ENCODE measurements around the gene CMBL.
A peak's percentile ranks its signal among the peaks of the same experiment; 100 is the strongest.
"Not testable (repeated sequence)": the region's sequence is repeated elsewhere in the genome, so short reads cannot be mapped to it uniquely, and the experiment has no call there.

CMBL gene

GRCh38 chr5:10289353-10289752 is 18.3 kb downstream of the CMBL start:
- ChIA-PET CTCF (interaction anchor here (0.6 kb wide), 1 partner anchor 69 kb away, joined by 3 read pairs; no protein-coding TSS in a partner anchor), POLR2A (interaction anchor here (1.1 kb wide), 1 partner anchor 64 kb away, joined by 4 read pairs; the partner anchor contains the start of gene MARCHF6)
- TF ChIP-seq L3MBTL2 (conservative IDR thresholded peaks at IDR 0.05), result no peak
- no peak for TF ChIP-seq NFRKB (IDR thresholded peaks at IDR 0.05)
- TF ChIP-seq TARDBP (IDR thresholded peaks at IDR 0.05), result no peak
- TF ChIP-seq BHLHE40 (IDR thresholded peaks at IDR 0.05; ENCODE audit: borderline replicate concordance), result no peak
- TF ChIP-seq ARNT (IDR thresholded peaks at IDR 0.05), result no peak
- TF ChIP-seq PKNOX1 (IDR thresholded peaks at IDR 0.05), result no peak
- no peak for DNase-seq (ENCODE audit: extremely low spot score)

- ChIA-PET POLR2A (interaction anchor here (1.1 kb wide), 2 partner anchors 65 kb away, joined by 4 read pairs; partner anchors contain the start of gene MARCHF6), CTCF (interaction anchor here (0.6 kb wide), 1 partner anchor 70 kb away, joined by 3 read pairs; no protein-coding TSS in a partner anchor)
- DNase-seq (ENCODE audit: extremely low spot score), result peak; percentile 39
- no peak for TF ChIP-seq FOXM1 (IDR thresholded peaks at IDR 0.05; ENCODE audit: borderline replicate concordance)
- TF ChIP-seq BHLHE40 (IDR thresholded peaks at IDR 0.05; ENCODE audit: borderline replicate concordance), result no peak
- TF ChIP-seq SP1 (IDR thresholded peaks at IDR 0.05), result no peak
- no peak for TF ChIP-seq SUZ12 (IDR thresholded peaks at IDR 0.05)
- no peak for TF ChIP-seq L3MBTL2 (conservative IDR thresholded peaks at IDR 0.05)
- TF ChIP-seq CTBP1 (IDR thresholded peaks at IDR 0.05; ENCODE audit: borderline replicate concordance), result no peak
- TF ChIP-seq HDGF (IDR thresholded peaks at IDR 0.05; ENCODE audit: borderline replicate concordance), result no peak
- no peak for TF ChIP-seq FOXK2 (IDR thresholded peaks at IDR 0.05)
- no peak for TF ChIP-seq ELF4 (IDR thresholded peaks at IDR 0.05)
- no peak for TF ChIP-seq ARNT (IDR thresholded peaks at IDR 0.05)
- TF ChIP-seq NFRKB (IDR thresholded peaks at IDR 0.05), result no peak
Observed at GRCh38 chr5:10288592-10289219, 19.0 kb downstream of the CMBL start.

- DNase-seq (ENCODE audit: extremely low spot score), result no peak
- TF ChIP-seq TARDBP (IDR thresholded peaks at IDR 0.05) (no peak), ZNF384 (IDR thresholded peaks at IDR 0.05) (no peak), SUZ12 (IDR thresholded peaks at IDR 0.05) (no peak), BHLHE40 (IDR thresholded peaks at IDR 0.05; ENCODE audit: borderline replicate concordance) (no peak), ELF4 (IDR thresholded peaks at IDR 0.05) (no peak)
- POLR2A ChIA-PET, result no interaction called here
- CTCF ChIA-PET, result no interaction called here
Observed at GRCh38 chr5:10286862-10287227, 20.9 kb downstream of the CMBL start.

- POLR2A ChIA-PET, result no interaction called here
- CTCF ChIA-PET, result no interaction called here
- no peak for DNase-seq (ENCODE audit: extremely low spot score)
- TF ChIP-seq LEF1 (IDR thresholded peaks at IDR 0.05; ENCODE audit: borderline replicate concordance), result no peak
- no peak for TF ChIP-seq CTBP1 (IDR thresholded peaks at IDR 0.05; ENCODE audit: borderline replicate concordance)
- no peak for TF ChIP-seq FOXA1 (IDR thresholded peaks at IDR 0.05)
- no peak for TF ChIP-seq PKNOX1 (IDR thresholded peaks at IDR 0.05)
- no peak for TF ChIP-seq SUZ12 (IDR thresholded peaks at IDR 0.05)
- TF ChIP-seq HDGF (IDR thresholded peaks at IDR 0.05; ENCODE audit: borderline replicate concordance), result no peak
- no peak for TF ChIP-seq ARNT (IDR thresholded peaks at IDR 0.05)
- no peak for TF ChIP-seq L3MBTL2 (conservative IDR thresholded peaks at IDR 0.05)
- no peak for TF ChIP-seq FOXM1 (IDR thresholded peaks at IDR 0.05; ENCODE audit: borderline replicate concordance)
- TF ChIP-seq BHLHE40 (IDR thresholded peaks at IDR 0.05; ENCODE audit: borderline replicate concordance), result no peak
- TF ChIP-seq TARDBP (IDR thresholded peaks at IDR 0.05), result no peak
- TF ChIP-seq NFRKB (IDR thresholded peaks at IDR 0.05), result no peak
- TF ChIP-seq SP1 (IDR thresholded peaks at IDR 0.05), result no peak
- no peak for TF ChIP-seq FOXK2 (IDR thresholded peaks at IDR 0.05)
- TF ChIP-seq ELF4 (IDR thresholded peaks at IDR 0.05), result no peak
- TF ChIP-seq ZNF384 (IDR thresholded peaks at IDR 0.05), result no peak
Observed at GRCh38 chr5:10286162-10286861, 21.4 kb downstream of the CMBL start.

GRCh38 chr5:10285362-10285761 is 22.3 kb downstream of the CMBL start:
- CTCF ChIA-PET; DNase-seq (ENCODE audit: extremely low spot score); POLR2A ChIA-PET: not testable (repeated sequence)

- CTCF ChIA-PET, result interaction anchor here (0.8 to 1.7 kb wide), 19 partner anchors 8 to 160 kb away, joined by 3 to 12 read pairs (median 4); partner anchors contain the start of genes MARCHF6 and ROPN1L
- DNase-seq (ENCODE audit: extremely low spot score), result peak; percentile 82
- POLR2A ChIA-PET, result interaction anchor here (1.0 to 1.4 kb wide), 2 partner anchors 70 to 73 kb away, joined by 4 to 13 read pairs; partner anchors contain the start of gene MARCHF6
- no peak for TF ChIP-seq CTBP1 (IDR thresholded peaks at IDR 0.05; ENCODE audit: borderline replicate concordance)
- no peak for TF ChIP-seq ELF4 (IDR thresholded peaks at IDR 0.05)
- no peak for TF ChIP-seq TARDBP (IDR thresholded peaks at IDR 0.05)
- TF ChIP-seq L3MBTL2 (conservative IDR thresholded peaks at IDR 0.05), result peak; percentile 30; the same call in 1 of the 2 replicates
Observed at GRCh38 chr5:10283927-10284635, 23.6 kb downstream of the CMBL start.

All from HEK293T (cell line).